Vagina (tissue), 2 donors: ENCODE measurements around the gene XPNPEP1. TPM values are rescaled to one million over a fixed set of nuclear protein-coding genes. Genes with fewer than 3 reads are reported as not detected.

Source experiments
- DNase-seq, 2 donors: peaks; one replicate each; pipeline ENCODE4 v3.0.0-alpha.2; 2017; ENCODE audit errors: extremely low spot score in 2 of 2
- H3K27ac ChIP-seq: fragments of 200-600 bp; sonication (generic); one replicate; pipeline ENCODE4 v1.5.1; 2019
- H3K27me3 ChIP-seq: fragments of 200-600 bp; sonication (generic); one replicate; pipeline ENCODE4 v1.5.1; 2019
- H3K36me3 ChIP-seq, 2 donors: fragments of 200-600 bp; sonication (generic); one replicate each; pipeline ENCODE4 v1.5.1; 2017 to 2019
- H3K4me1 ChIP-seq: fragments of 200-600 bp; sonication (generic); one replicate; pipeline ENCODE4 v1.5.1; 2019
- H3K4me3 ChIP-seq, 2 donors: fragments of 200-600 bp; sonication (generic); 1 replicate in 1 of 2; 2 replicates in 1 of 2; pipeline ENCODE4 v1.5.1; 2016 to 2019
- H3K9me3 ChIP-seq: fragments of 200-600 bp; sonication (generic); one replicate; pipeline ENCODE4 v1.5.1; 2019
- CTCF ChIP-seq, 3 experiments: fragments of 450-650 bp in 2 of 3; fragments of 200-600 bp in 1 of 3; sonication (generic) in 1 of 3; IDR thresholded peaks; one replicate each; pipeline ENCODE4 v1.5.1; 2017 to 2019; ENCODE audit warnings: antibody characterized with exemption in 3 of 3, mild to moderate bottlenecking in 2 of 3, moderate library complexity in 2 of 3
- POLR2A ChIP-seq, 2 donors: fragments of 450-650 bp; IDR thresholded peaks; one replicate each; pipeline ENCODE4 v1.6.1; 2017; ENCODE audit warnings: antibody characterized with exemption in 2 of 2, mild to moderate bottlenecking in 2 of 2, moderate library complexity in 2 of 2
- POLR2AphosphoS5 ChIP-seq, 2 donors: sonication (generic); formaldehyde crosslinking; IDR thresholded peaks; one replicate each; pipeline ENCODE4 v1.9.0; 2017; ENCODE audit warnings: antibody characterized with exemption in 2 of 2, mild to moderate bottlenecking in 2 of 2, low read depth in 1 of 2; ENCODE audit not compliant: insufficient read depth in 1 of 2
- intact Hi-C: fragments of 100-400 bp; cut with DNase I; formaldehyde crosslinking; loops from one replicate; pipeline ENCODE4 v1.15.1; 2023
- total RNA-seq: library from RNA; depleted of rRNA; stranded (reverse); fragments of >200 nt; gene quantifications from one replicate; pipeline ENCODE4 v1.2.3, GENCODE V29; 2016

The XPNPEP1 gene
- total RNA-seq, 1 donor from 2014 or later = 90.4 TPM

GRCh38 chr10:109889867-109890266, 33.4 kb downstream of the XPNPEP1 start:
- no peaks in the 10 kb centered on the region for H3K9me3 ChIP-seq
- no peaks in the 10 kb centered on the region for H3K27me3 ChIP-seq
- no peak overlapping the region for H3K27ac ChIP-seq
- intact Hi-C loops = loop anchor here (10.0 kb wide), 1 partner anchor 115 kb away; the partner anchor contains the start of gene ADD3
- H3K4me1 ChIP-seq = peaks cover 33% of the 10 kb centered on the region
- no peak for DNase-seq
- TF ChIP-seq POLR2A (IDR thresholded peaks at IDR 0.05) (no peak), POLR2AphosphoS5 (IDR thresholded peaks at IDR 0.05; ENCODE audit: insufficient read depth in 1 of 2, low read depth in 1 of 2) (no peak), CTCF (IDR thresholded peaks at IDR 0.05) (no peak)
- no peak overlapping the region for H3K4me3 ChIP-seq
- peaks cover 0 to 43% of the 10 kb centered on the region in 2 donors for H3K36me3 ChIP-seq

- intact Hi-C loops = no loop called here
- no peak for TF ChIP-seq CTCF (IDR thresholded peaks at IDR 0.05)
- TF ChIP-seq POLR2AphosphoS5 (IDR thresholded peaks at IDR 0.05; ENCODE audit: insufficient read depth in 1 of 2, low read depth in 1 of 2) = no peak
- TF ChIP-seq POLR2A (IDR thresholded peaks at IDR 0.05) = no peak
- H3K27me3 ChIP-seq = no peaks in the 10 kb centered on the region
- no peak overlapping the region for H3K4me3 ChIP-seq
- DNase-seq = no peak
- peaks cover 0 to 49% of the 10 kb centered on the region in 2 donors for H3K36me3 ChIP-seq
- H3K27ac ChIP-seq = no peak overlapping the region
- H3K4me1 ChIP-seq = peaks cover 12% of the 10 kb centered on the region
- H3K9me3 ChIP-seq = no peaks in the 10 kb centered on the region
These were observed 35.5 kb downstream of the XPNPEP1 start for GRCh38 chr10:109887776-109888175.

- Histone ChIP-seq H3K27me3 (no peaks in the 10 kb centered on the region), H3K9me3 (no peaks in the 10 kb centered on the region), H3K4me3 (no peak overlapping the region), H3K36me3 (peaks cover 0 to 54% of the 10 kb centered on the region in 2 donors), H3K4me1 (peaks cover 7% of the 10 kb centered on the region), H3K27ac (no peak overlapping the region)
- intact Hi-C loops = no loop called here
- DNase-seq = no peak
- TF ChIP-seq POLR2AphosphoS5 (IDR thresholded peaks at IDR 0.05; ENCODE audit: insufficient read depth in 1 of 2, low read depth in 1 of 2) = no peak
- TF ChIP-seq CTCF (IDR thresholded peaks at IDR 0.05) = no peak
- no peak for TF ChIP-seq POLR2A (IDR thresholded peaks at IDR 0.05)
These were observed 36.1 kb downstream of the XPNPEP1 start for GRCh38 chr10:109887243-109887642.

GRCh38 chr10:109886781-109887140, 36.5 kb downstream of the XPNPEP1 start:
- TF ChIP-seq POLR2AphosphoS5 (IDR thresholded peaks at IDR 0.05; ENCODE audit: insufficient read depth in 1 of 2, low read depth in 1 of 2) = no peak
- no peak for TF ChIP-seq POLR2A (IDR thresholded peaks at IDR 0.05)
- no peak for TF ChIP-seq CTCF (IDR thresholded peaks at IDR 0.05)
- intact Hi-C loops = no loop called here

GRCh38 chr10:109886037-109886780, 37.1 kb downstream of the XPNPEP1 start:
- intact Hi-C loops = no loop called here
- TF ChIP-seq CTCF (IDR thresholded peaks at IDR 0.05) (no peak), POLR2AphosphoS5 (IDR thresholded peaks at IDR 0.05; ENCODE audit: insufficient read depth in 1 of 2, low read depth in 1 of 2) (no peak), POLR2A (IDR thresholded peaks at IDR 0.05) (no peak)
- no peaks in the 10 kb centered on the region for H3K4me1 ChIP-seq
- no peak overlapping the region for H3K27ac ChIP-seq
- H3K4me3 ChIP-seq = no peak overlapping the region
- H3K9me3 ChIP-seq = no peaks in the 10 kb centered on the region
- no peaks in the 10 kb centered on the region for H3K27me3 ChIP-seq
- H3K36me3 ChIP-seq = peaks cover 0 to 58% of the 10 kb centered on the region in 2 donors
- peak in 1 of 2 donors; percentile 72 for DNase-seq

More at GRCh38 chr10:109886781-109887140, 36.5 kb downstream of the XPNPEP1 start:
- H3K4me3 ChIP-seq = no peak overlapping the region
- H3K36me3 ChIP-seq = peaks cover 0 to 58% of the 10 kb centered on the region in 2 donors
- peaks cover 2% of the 10 kb centered on the region for H3K4me1 ChIP-seq
- H3K9me3 ChIP-seq = no peaks in the 10 kb centered on the region
- DNase-seq = no peak
- H3K27me3 ChIP-seq = no peaks in the 10 kb centered on the region
- no peak overlapping the region for H3K27ac ChIP-seq
